ENCODE results near the gene ROBO3. TPM values are rescaled to one million over a fixed set of nuclear protein-coding genes. Genes with fewer than 3 reads are reported as not detected.

ROBO3 gene
- total and polyA plus RNA-seq, 2 donors (not counting 3 experiments of a cell fraction or from before 2014, with no cell fraction given), result 27.1 to 65.4 TPM

- Histone ChIP-seq H3K36me3 (ENCODE audit: control insufficient read depth in 2 of 2, extremely low read depth in 1 of 2, insufficient read depth in 2 of 2, low read length in 2 of 2) (no peaks in the 10 kb centered on the region), H3K27me3 (ENCODE audit: control insufficient read depth in 2 of 2, insufficient read depth in 2 of 2, low read length in 2 of 2) (peaks cover 15 to 17% of the 10 kb centered on the region in 2 experiments), H3K9ac (replicated peaks; ENCODE audit: extremely low read depth, insufficient read depth, low read length) (peak overlapping the region; percentile 68), H3K27ac (ENCODE audit: insufficient read depth, low read depth, low read length) (no peak overlapping the region), H3K9me1 (replicated peaks; ENCODE audit: control insufficient read depth, extremely low read depth, insufficient read depth, low read length) (no peaks in the 10 kb centered on the region), H3K4me3 (replicated peaks in 1 of 3; ENCODE audit: insufficient read depth in 1 of 3, low read depth in 1 of 3, low read length in 3 of 3) (peak overlapping the region; percentile 41 to 49 (median 47)), H3K4me1 (ENCODE audit: control insufficient read depth, extremely low read depth, insufficient read depth, low read length) (peaks cover 22% of the 10 kb centered on the region), H2AFZ (ENCODE audit: low read depth, low read length) (no peak overlapping the region), H3K4me2 (ENCODE audit: insufficient read depth, low read length) (peak overlapping the region; percentile 70), H3K9me3 (replicated peaks; ENCODE audit: control insufficient read depth, insufficient read depth, low read length) (no peaks in the 10 kb centered on the region), H3K79me2 (ENCODE audit: control insufficient read depth, insufficient read depth, low read length) (no peaks in the 10 kb centered on the region), H4K20me1 (replicated peaks; ENCODE audit: control insufficient read depth, extremely low read depth, insufficient read depth, low read length) (no peaks in the 10 kb centered on the region)
- TSS peak; percentile 71 for BruUV-seq (replicated peaks)
- ChIA-PET CTCF (interaction anchor here (0.6 to 3.5 kb wide), 53 partner anchors 8 to 475 kb away, joined by 3 to 70 read pairs (median 6); partner anchors contain the start of genes CCDC15, HEPACAM, MSANTD2 and NRGN), POLR2A (interaction anchor here (0.8 to 1.4 kb wide), 10 partner anchors 10 to 234 kb away, joined by 3 to 17 read pairs (median 4); partner anchors contain the start of genes CCDC15, ROBO4 and TMEM218)
- TF ChIP-seq EZH2 (IDR thresholded peaks at IDR 0.05; ENCODE audit: borderline replicate concordance, low read depth, low read length, severe bottlenecking) (no peak), POLR2AphosphoS5 (IDR thresholded peaks at IDR 0.05; ENCODE audit: insufficient read depth, low read depth, low read length) (peak; percentile 25), POLR2A (IDR thresholded peaks at IDR 0.05; ENCODE audit: low read depth, low read length) (peak; percentile 95)
- FAIRE-seq (peak; percentile 92), DNase-seq (ENCODE audit: low read depth, low spot score) (peak; percentile 35)
- dilution Hi-C loops (cut with MboI; ENCODE audit: extremely low pct_ligation_motif_present, low sequenced_read_pairs) (no loop called here), intact Hi-C loops (cut with micrococcal nuclease) (loop anchor here (1.0 to 2.0 kb wide), 5 partner anchors 20 to 264 kb away; partner anchors contain the start of genes ROBO4 and TMEM218)
These were observed 11.8 kb downstream of the ROBO3 start for GRCh38 chr11:124876818-124877630.

- dilution Hi-C loops (cut with MboI; ENCODE audit: extremely low pct_ligation_motif_present, low sequenced_read_pairs), result no loop called here
- no peak for DNase-seq (ENCODE audit: low read depth, low spot score)
- H4K20me1 ChIP-seq (replicated peaks; ENCODE audit: control insufficient read depth, extremely low read depth, insufficient read depth, low read length), result no peaks in the 10 kb centered on the region
- intact Hi-C loops (cut with micrococcal nuclease), result loop anchor here (2.0 kb wide), 2 partner anchors 233 to 263 kb away; partner anchors contain the start of gene TMEM218
- no TSS peak for BruUV-seq (replicated peaks)
- H3K4me1 ChIP-seq (ENCODE audit: control insufficient read depth, extremely low read depth, insufficient read depth, low read length), result peaks cover 28% of the 10 kb centered on the region
- H3K9me1 ChIP-seq (replicated peaks; ENCODE audit: control insufficient read depth, extremely low read depth, insufficient read depth, low read length), result no peaks in the 10 kb centered on the region
- no peaks in the 10 kb centered on the region for H3K9me3 ChIP-seq (replicated peaks; ENCODE audit: control insufficient read depth, insufficient read depth, low read length)
- H3K9ac ChIP-seq (replicated peaks; ENCODE audit: extremely low read depth, insufficient read depth, low read length), result peak overlapping the region; percentile 68
- H3K4me2 ChIP-seq (ENCODE audit: insufficient read depth, low read length), result peak overlapping the region; percentile 70
- H3K27me3 ChIP-seq (ENCODE audit: control insufficient read depth in 2 of 2, insufficient read depth in 2 of 2, low read length in 2 of 2), result peaks cover 11 to 12% of the 10 kb centered on the region in 2 experiments
- H3K27ac ChIP-seq (ENCODE audit: insufficient read depth, low read depth, low read length), result no peak overlapping the region
- ChIA-PET POLR2A (interaction anchor here (0.6 to 1.4 kb wide), 3 partner anchors 14 to 233 kb away, joined by 3 to 5 read pairs (median 4); no protein-coding TSS in a partner anchor), CTCF (interaction anchor here (1.4 to 3.5 kb wide), 4 partner anchors 12 to 468 kb away, joined by 4 to 70 read pairs (median 5); partner anchors contain the start of gene ROBO4)
- H3K36me3 ChIP-seq (ENCODE audit: control insufficient read depth in 2 of 2, extremely low read depth in 1 of 2, insufficient read depth in 2 of 2, low read length in 2 of 2), result no peaks in the 10 kb centered on the region
- no peak overlapping the region for H2AFZ ChIP-seq (ENCODE audit: low read depth, low read length)
- peak overlapping the region; percentile 41 to 49 (median 47) for H3K4me3 ChIP-seq (replicated peaks in 1 of 3; ENCODE audit: insufficient read depth in 1 of 3, low read depth in 1 of 3, low read length in 3 of 3)
- H3K79me2 ChIP-seq (ENCODE audit: control insufficient read depth, insufficient read depth, low read length), result no peaks in the 10 kb centered on the region
- TF ChIP-seq CTCF (IDR thresholded peaks at IDR 0.05; ENCODE audit: extremely low read depth in 1 of 2, insufficient read depth in 1 of 2, low read depth in 1 of 2, low read length in 2 of 2), result no peak
- no peak for TF ChIP-seq GATA2 (IDR thresholded peaks at IDR 0.05; ENCODE audit: insufficient read depth, insufficient read length, low read depth, low read length)
- TF ChIP-seq JUN (IDR thresholded peaks at IDR 0.05; ENCODE audit: borderline replicate concordance, insufficient read depth, insufficient read length, low read depth), result no peak
- TF ChIP-seq EZH2 (IDR thresholded peaks at IDR 0.05; ENCODE audit: borderline replicate concordance, low read depth, low read length, severe bottlenecking), result no peak
- TF ChIP-seq MYC (IDR thresholded peaks at IDR 0.05; ENCODE audit: low read depth, low read length), result no peak
- no peak for TF ChIP-seq FOS (IDR thresholded peaks at IDR 0.05; ENCODE audit: borderline replicate concordance, insufficient read depth, low read length)
- no peak for TF ChIP-seq POLR2AphosphoS5 (IDR thresholded peaks at IDR 0.05; ENCODE audit: insufficient read depth, low read depth, low read length)
- TF ChIP-seq MAX (IDR thresholded peaks at IDR 0.05; ENCODE audit: insufficient read depth, insufficient read length), result no peak
- no peak for TF ChIP-seq POLR2A (IDR thresholded peaks at IDR 0.05; ENCODE audit: low read depth, low read length)
- FAIRE-seq, result peak; percentile 53
These were observed 12.3 kb downstream of the ROBO3 start for GRCh38 chr11:124877631-124877909.
